ENCODE data around the gene HSPB9.

Gene HSPB9

DNA sequence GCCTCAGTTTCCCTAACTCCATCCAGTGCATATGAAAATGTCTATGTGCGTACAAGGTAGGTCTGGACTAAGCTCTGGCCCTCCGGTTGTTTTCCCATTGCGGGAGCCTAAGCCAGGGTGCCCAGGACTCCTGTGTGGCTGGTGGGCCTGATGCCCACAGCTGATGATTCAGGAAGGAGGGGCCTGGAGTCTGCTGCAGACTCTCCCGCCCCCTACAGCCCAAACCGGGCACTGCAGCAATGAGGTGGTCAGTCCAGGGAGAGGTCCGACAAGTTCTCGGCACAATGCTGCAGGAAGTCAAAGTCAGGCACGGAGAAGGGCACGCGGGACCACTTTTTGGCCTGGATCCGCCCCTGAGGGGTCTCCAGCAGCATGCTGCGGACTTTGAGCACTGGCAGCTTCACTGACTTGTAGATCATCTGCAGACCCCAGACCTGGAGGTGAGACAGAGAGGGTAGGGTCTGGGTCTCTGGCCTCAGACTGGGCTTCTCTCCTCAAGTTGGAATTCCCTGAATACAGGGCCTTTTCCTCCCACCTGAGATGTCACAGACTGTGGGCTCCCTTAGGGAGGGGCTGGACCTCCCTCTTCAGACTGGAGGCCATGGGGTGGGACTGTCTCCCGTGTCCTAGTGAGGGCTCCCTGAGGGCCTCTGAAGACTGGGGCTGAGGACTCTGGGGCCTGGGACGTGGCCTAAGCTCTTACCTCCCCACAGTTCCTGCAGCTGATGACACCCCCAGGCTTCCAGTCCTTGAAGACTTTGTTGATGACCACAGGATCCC, 20.9 kb upstream of the HSPB9 start:
- DNase-seq = peak; percentile 78

GRCh38 chr17:42103221-42103954, 19.2 kb upstream of the HSPB9 start:
- DNase-seq = no peak

DNA sequence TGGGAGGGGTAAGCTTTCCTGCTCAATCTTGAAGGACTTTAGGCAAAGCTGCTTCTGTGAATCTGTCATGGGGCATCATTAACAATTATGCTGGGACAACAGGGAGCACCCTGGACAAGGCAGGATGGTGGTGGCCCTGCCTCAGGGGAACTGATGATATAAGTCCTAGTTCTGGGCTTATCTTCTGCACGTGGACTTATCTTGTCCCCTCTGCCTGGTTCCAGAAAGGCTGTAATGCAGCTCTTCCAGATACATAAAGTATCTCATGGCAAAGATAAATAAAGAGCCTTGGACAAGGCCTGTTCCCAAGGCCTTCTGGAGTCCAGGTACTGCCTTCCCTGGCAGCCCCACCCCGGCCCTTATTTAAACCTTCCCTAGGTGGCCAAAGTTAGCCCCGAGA, 18.3 kb upstream of the HSPB9 start:
- DNase-seq = no peak

- no peak for DNase-seq
These were observed 16.6 kb upstream of the HSPB9 start for GRCh38 chr17:42106009-42106408.

GRCh38 chr17:42107124-42107523, 15.5 kb upstream of the HSPB9 start:
- DNase-seq = no peak

- peak; percentile 78 for DNase-seq
These were observed 14.7 kb upstream of the HSPB9 start for GRCh38 chr17:42107597-42108576.

- DNase-seq = no peak
These were observed 13.5 kb upstream of the HSPB9 start for GRCh38 chr17:42109086-42109485.

- no peak for DNase-seq
These were observed 12.0 kb upstream of the HSPB9 start for GRCh38 chr17:42110301-42111264.

- no peak for DNase-seq
These were observed 11.4 kb upstream of the HSPB9 start for GRCh38 chr17:42111265-42111636.

- DNase-seq = no peak
These were observed 10.6 kb upstream of the HSPB9 start for GRCh38 chr17:42111871-42112551.

DNA sequence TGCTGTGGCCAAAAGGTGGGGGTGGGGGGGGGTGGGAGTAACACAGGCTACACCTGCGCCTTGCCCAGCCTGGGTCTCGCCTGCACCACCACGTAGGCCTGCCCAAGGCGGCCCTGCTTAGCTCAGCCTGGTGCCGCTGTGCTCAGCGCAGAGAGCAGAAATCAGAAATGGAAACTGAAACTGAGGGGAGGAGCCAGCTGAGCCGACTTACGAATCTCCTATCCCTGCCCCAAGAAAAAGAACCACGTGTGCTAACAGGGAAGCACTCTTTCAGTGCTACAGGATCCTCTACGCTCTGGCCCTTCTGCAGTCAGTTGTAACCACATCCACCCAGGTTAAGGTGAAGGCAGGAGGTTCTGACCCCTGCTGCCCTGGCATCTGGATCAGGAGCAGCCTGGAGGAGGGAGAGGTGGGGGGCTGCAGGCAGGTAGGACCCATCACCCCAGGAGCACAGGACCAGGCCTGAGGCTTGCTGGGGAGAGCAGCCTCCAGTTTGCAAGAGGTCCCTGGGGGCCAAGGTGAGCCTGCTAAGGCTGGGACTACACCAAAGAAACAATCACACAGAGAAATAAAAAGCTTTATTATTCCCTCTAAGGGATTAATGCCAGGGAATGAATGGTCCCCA, 9.9 kb upstream of the HSPB9 start, which contains the start of gene DHX58:
DHX58 (minus strand) TSS at position 163 of the 625 bp plus-strand sequence. CDS start 822 bp downstream, outside the sequence.
- peak; percentile 85 for DNase-seq

GRCh38 chr17:42113293-42114069, 9.1 kb upstream of the HSPB9 start:
- no peak for DNase-seq

- DNase-seq = no peak
These were observed 8.5 kb upstream of the HSPB9 start for GRCh38 chr17:42114118-42114517.

DNA sequence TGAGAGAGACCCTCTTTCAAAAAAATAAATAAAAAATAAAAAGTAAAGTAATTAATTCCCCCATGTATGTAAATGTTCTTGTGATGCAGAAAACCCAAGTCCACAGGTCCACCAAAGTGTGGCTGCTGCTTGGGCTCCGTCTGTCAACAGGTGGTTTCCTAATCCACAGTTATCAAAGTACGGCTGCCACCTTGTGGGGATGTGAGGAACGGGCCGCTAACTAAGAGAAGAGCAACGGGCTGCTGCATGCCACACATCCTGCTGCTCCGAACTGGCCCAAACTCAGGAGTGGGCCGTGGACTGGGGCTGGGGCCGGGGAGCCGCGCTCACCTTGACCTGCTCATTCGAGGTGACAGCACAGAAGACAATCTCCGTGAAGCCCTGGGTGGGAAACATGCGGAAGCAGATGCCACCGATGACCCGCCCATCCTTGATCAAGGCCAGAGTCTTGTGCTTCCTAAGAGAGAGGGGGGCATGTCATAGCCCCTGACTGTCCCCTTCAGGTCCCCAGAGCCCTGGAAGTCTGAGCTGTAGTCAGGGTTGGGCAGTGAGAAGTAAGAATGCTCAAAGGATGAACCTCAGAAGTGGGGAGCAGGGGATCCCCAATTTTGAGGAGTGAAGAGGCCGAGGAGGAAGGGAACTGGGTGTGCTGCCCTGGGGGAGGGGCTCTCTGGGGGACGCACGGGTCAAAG, 5.8 kb upstream of the HSPB9 start:
- DNase-seq = peak; percentile 88

GRCh38 chr17:42117397-42118125, 5.0 kb upstream of the HSPB9 start:
- DNase-seq = no peak

DNA sequence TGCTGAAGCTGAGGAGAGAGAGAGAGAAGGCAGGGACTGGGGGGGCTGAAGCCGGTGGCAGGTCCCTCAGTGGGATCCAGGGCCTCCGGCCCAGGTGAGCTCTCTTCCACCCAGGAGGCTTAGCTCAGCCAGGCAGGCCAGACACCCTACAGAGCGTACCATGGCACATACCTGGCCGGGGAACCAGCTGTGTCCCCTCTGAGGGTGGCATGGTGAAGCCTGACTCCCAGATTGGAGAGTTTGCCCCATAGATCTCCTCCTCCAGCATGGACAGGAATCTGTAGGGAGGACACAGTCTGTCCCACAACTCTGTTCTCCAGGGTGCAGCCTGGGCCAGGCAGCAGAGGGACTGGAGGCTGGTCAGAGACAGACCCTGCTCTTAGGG, 4.5 kb upstream of the HSPB9 start:
- DNase-seq = no peak

- no peak for DNase-seq
These were observed 4.1 kb upstream of the HSPB9 start for GRCh38 chr17:42118545-42118944.

DNA sequence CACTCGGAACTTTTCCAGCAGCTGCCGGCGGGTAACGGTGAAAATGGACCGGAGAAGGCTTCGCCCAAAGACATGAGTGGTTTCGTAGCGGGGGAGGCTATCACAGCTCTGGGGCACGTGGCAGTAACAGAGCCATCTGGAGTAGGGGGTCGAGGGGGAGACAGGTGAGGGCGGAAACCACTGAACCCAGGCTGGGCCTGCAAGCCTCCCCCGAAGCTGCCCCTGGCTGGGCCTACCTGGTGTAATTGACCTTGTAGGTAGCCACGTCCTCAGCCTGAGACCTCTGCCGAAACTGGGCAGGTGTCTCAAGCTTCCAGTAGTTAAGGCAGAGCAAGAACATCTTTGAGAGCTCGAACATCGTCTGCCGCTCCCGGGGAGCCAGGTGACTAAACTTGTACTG, 3.3 kb upstream of the HSPB9 start:
- DNase-seq = no peak
